Common myeloid progenitor, CD34-positive (primary cell): ENCODE data around the gene PRKAG1.

Source experiments
- CTCF ChIA-PET: fragments of 350-600 bp; sonication (Branson Sonifier 250); formaldehyde crosslinking; loops from one replicate; lab custom pipeline; 2021; ENCODE audit warnings: antibody characterized with exemption; lab: Charles Lee
- POLR2A ChIA-PET: fragments of 350-600 bp; sonication (Branson Sonifier 250); formaldehyde crosslinking; loops from one replicate; lab custom pipeline; 2021; ENCODE audit warnings: antibody characterized with exemption; lab: Charles Lee
- DNase-seq, 3 donors: peaks; one replicate each; pipeline versions ENCODE4 v3.0.0 to v3.0.0-alpha.2; 2013
- H3K27ac ChIP-seq, 2 experiments: 1 replicate in 1 of 2; 2 replicates in 1 of 2; pipeline ENCODE4 v1.7.0; 2013; ENCODE audit warnings: inconsistent platforms in 2 of 2, low read length in 2 of 2, mild to moderate bottlenecking in 2 of 2, low read depth in 1 of 2, moderate library complexity in 1 of 2; ENCODE audit not compliant: severe bottlenecking in 2 of 2, insufficient read depth in 1 of 2, poor library complexity in 1 of 2
- H3K27me3 ChIP-seq, 5 experiments: replicated peaks in 2 of 5; 1 replicate in 3 of 5; 2 replicates in 2 of 5; pipeline versions ENCODE4 v1.6.1 to v1.7.0; 2013; ENCODE audit warnings: low read length in 4 of 5, mild to moderate bottlenecking in 2 of 5, moderate library complexity in 2 of 5, inconsistent platforms in 1 of 5; ENCODE audit not compliant: insufficient read depth in 5 of 5, control insufficient read depth in 4 of 5
- H3K36me3 ChIP-seq, 4 experiments: 1 replicate in 2 of 4; 2 replicates in 2 of 4; pipeline versions ENCODE4 v1.6.1 to v1.7.0; 2013; ENCODE audit warnings: low read length in 3 of 4, control low read depth in 1 of 4, mild to moderate bottlenecking in 1 of 4; ENCODE audit not compliant: control insufficient read depth in 4 of 4, insufficient read depth in 4 of 4
- H3K4me1 ChIP-seq, 4 experiments: 1 replicate in 3 of 4; 2 replicates in 1 of 4; pipeline versions ENCODE4 v1.6.1 to v1.7.1; 2013; ENCODE audit warnings: low read length in 3 of 4, mild to moderate bottlenecking in 3 of 4, control low read depth in 1 of 4, inconsistent platforms in 1 of 4, moderate library complexity in 1 of 4; ENCODE audit not compliant: control insufficient read depth in 4 of 4, insufficient read depth in 4 of 4; ENCODE audit errors: control extremely low read depth in 1 of 4
- H3K4me3 ChIP-seq, 7 experiments: 1 replicate in 4 of 7; 2 replicates in 3 of 7; pipeline versions ENCODE4 v1.5.1 to v1.7.0; 2013; ENCODE audit warnings: mild to moderate bottlenecking in 7 of 7, low read length in 6 of 7, moderate library complexity in 6 of 7, inconsistent platforms in 2 of 7, low read depth in 2 of 7, control low read depth in 1 of 7; ENCODE audit not compliant: insufficient read depth in 4 of 7, control insufficient read depth in 1 of 7; ENCODE audit errors: extremely low read depth in 1 of 7
- H3K9me3 ChIP-seq, 5 experiments: 1 replicate in 4 of 5; 2 replicates in 1 of 5; pipeline versions ENCODE4 v1.6.1 to v1.7.1; 2013; ENCODE audit warnings: low read length in 4 of 5, mild to moderate bottlenecking in 2 of 5, inconsistent platforms in 1 of 5, low read depth in 1 of 5, moderate library complexity in 1 of 5; ENCODE audit not compliant: control insufficient read depth in 4 of 5, insufficient read depth in 2 of 5; ENCODE audit errors: control extremely low read depth in 1 of 5
- WGBS: methylation state at CpG from one replicate; pipeline ENCODE4 v1.1.5; 2013; ENCODE audit not compliant: insufficient coverage; 5-methylcytosine and 5-hydroxymethylcytosine counted together

PRKAG1 gene

GRCh38 chr12:48973531-48973930 is 45.0 kb downstream of the PRKAG1 start:
- H3K27ac ChIP-seq, result no peak overlapping the region
- H3K9me3 ChIP-seq, result no peaks in the 10 kb centered on the region
- H3K36me3 ChIP-seq, result no peaks in the 10 kb centered on the region
- H3K4me1 ChIP-seq, result peaks cover 0 to 58% (median 53%) of the 10 kb centered on the region in 4 experiments
- peaks cover 4 to 96% (median 52%) of the 10 kb centered on the region in 5 experiments for H3K27me3 ChIP-seq
- POLR2A ChIA-PET, result interaction anchor here (1.2 kb wide), 1 partner anchor 16 kb away, joined by 5 read pairs; the partner anchor contains the start of gene ARF3
- no peak for DNase-seq
- CTCF ChIA-PET, result interaction anchor here (0.5 to 75.7 kb wide), 7 partner anchors 17 to 257 kb away, joined by 3 to 1637 read pairs (median 4); partner anchors contain the start of genes ARF3, DDN, FKBP11 and WNT1
- H3K4me3 ChIP-seq, result no peak overlapping the region
- WGBS, result 19% methylated on average over 12 of the region's 12 CpGs

DNA sequence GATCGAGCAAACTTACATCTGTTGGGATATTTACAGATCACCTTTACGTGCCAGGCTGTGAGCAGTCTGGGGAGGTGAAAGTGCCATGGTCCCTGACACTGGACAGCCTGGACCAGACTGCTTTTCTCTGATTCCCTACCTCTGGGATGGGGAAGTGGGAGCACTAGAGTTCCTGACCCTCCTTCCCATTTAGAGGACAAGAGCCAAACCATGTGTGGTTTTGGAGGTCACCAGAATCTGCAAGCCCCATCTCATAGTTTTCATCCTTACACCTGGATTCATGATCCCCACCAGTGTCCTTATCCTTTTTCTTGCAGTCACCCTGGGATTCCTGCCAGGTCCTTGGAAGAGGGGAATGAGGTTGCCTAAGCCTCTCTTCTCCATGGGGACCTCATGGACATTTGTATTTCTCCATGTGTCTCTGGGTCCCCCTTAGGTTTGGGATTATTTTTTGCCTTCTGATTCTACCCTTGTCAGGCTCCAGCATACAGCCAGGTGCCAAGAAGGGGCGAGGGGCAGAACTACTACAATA is 45.6 kb downstream of the PRKAG1 start:
- no peak for DNase-seq
- ChIA-PET CTCF (interaction anchor here (0.5 to 75.7 kb wide), 9 partner anchors 18 to 258 kb away, joined by 3 to 1637 read pairs (median 4); partner anchors contain the start of genes ARF3, DDN, FKBP11 and WNT1), POLR2A (interaction anchor here (0.6 to 1.2 kb wide), 3 partner anchors 16 to 106 kb away, joined by 3 to 5 read pairs (median 3); partner anchors contain the start of gene ARF3)
- Histone ChIP-seq H3K27ac (no peak overlapping the region), H3K27me3 (peaks cover 4 to 93% (median 50%) of the 10 kb centered on the region in 5 experiments), H3K36me3 (no peaks in the 10 kb centered on the region), H3K4me3 (no peak overlapping the region), H3K4me1 (peaks cover 0 to 54% (median 48%) of the 10 kb centered on the region in 4 experiments), H3K9me3 (no peaks in the 10 kb centered on the region)
- 16% methylated on average over 3 of the region's 3 CpGs for WGBS

- POLR2A ChIA-PET, result interaction anchor here (0.6 to 0.8 kb wide), 2 partner anchors 20 to 105 kb away, joined by 3 read pairs; no protein-coding TSS in a partner anchor
- H3K27me3 ChIP-seq, result peaks cover 4 to 87% (median 50%) of the 10 kb centered on the region in 5 experiments
Measured at GRCh38 chr12:48972213-48972951, 46.2 kb downstream of the PRKAG1 start.

GRCh38 chr12:48970702-48971334 is 47.8 kb downstream of the PRKAG1 start:
- no peak overlapping the region for H3K27ac ChIP-seq
- DNase-seq, result no peak
- CTCF ChIA-PET, result interaction anchor here (1.9 to 75.7 kb wide), 3 partner anchors 20 to 118 kb away, joined by 5 to 1637 read pairs (median 578); partner anchors contain the start of genes ARF3, DDN, FKBP11 and WNT1
- WGBS, result 22% methylated on average over 5 of the region's 10 CpGs
- H3K4me1 ChIP-seq, result peaks cover 0 to 56% (median 41%) of the 10 kb centered on the region in 4 experiments
- POLR2A ChIA-PET, result interaction anchor here (1.3 kb wide), 1 partner anchor 27 kb away, joined by 4 read pairs; no protein-coding TSS in a partner anchor
- H3K36me3 ChIP-seq, result no peaks in the 10 kb centered on the region
- H3K9me3 ChIP-seq, result no peaks in the 10 kb centered on the region
- H3K4me3 ChIP-seq, result peak overlapping the region in 4 of 7 experiments; percentile 53 to 58 (median 54)
- peaks cover 0 to 73% (median 41%) of the 10 kb centered on the region in 5 experiments for H3K27me3 ChIP-seq

More at GRCh38 chr12:48972213-48972951, 46.2 kb downstream of the PRKAG1 start:
- H3K4me3 ChIP-seq, result peak overlapping the region in 3 of 7 experiments; percentile 16 to 58 (median 53)
- WGBS, result 5% methylated on average over 18 of the region's 23 CpGs
- peak; percentile 54 to 87 (median 83) for DNase-seq
- peaks cover 0 to 50% (median 43%) of the 10 kb centered on the region in 4 experiments for H3K4me1 ChIP-seq
- H3K27ac ChIP-seq, result no peak overlapping the region
- CTCF ChIA-PET, result interaction anchor here (0.6 to 75.7 kb wide), 5 partner anchors 18 to 73 kb away, joined by 3 to 1637 read pairs (median 4); partner anchors contain the start of genes ARF3, DDN, FKBP11 and WNT1
- H3K9me3 ChIP-seq, result no peaks in the 10 kb centered on the region
- H3K36me3 ChIP-seq, result no peaks in the 10 kb centered on the region

- no peak overlapping the region for H3K27ac ChIP-seq
- peaks cover 0 to 56% (median 41%) of the 10 kb centered on the region in 4 experiments for H3K4me1 ChIP-seq
- ChIA-PET POLR2A (interaction anchor here (1.3 to 1.4 kb wide), 2 partner anchors 13 to 26 kb away, joined by 4 to 8 read pairs; partner anchors contain the start of gene ARF3), CTCF (interaction anchor here (1.2 to 75.7 kb wide), 4 partner anchors 21 to 117 kb away, joined by 3 to 1637 read pairs (median 292); partner anchors contain the start of genes ARF3, DDN, FKBP11 and WNT1)
- H3K27me3 ChIP-seq, result peaks cover 0 to 66% (median 41%) of the 10 kb centered on the region in 5 experiments
- H3K9me3 ChIP-seq, result no peaks in the 10 kb centered on the region
- DNase-seq, result peak in 2 of 3 donors; percentile 47 to 60
- H3K4me3 ChIP-seq, result peak overlapping the region in 3 of 7 experiments; percentile 8 to 50 (median 50)
- 7% methylated on average over 59 of the region's 77 CpGs for WGBS
- no peaks in the 10 kb centered on the region for H3K36me3 ChIP-seq
Measured at GRCh38 chr12:48969833-48970701, 48.5 kb downstream of the PRKAG1 start.
